ENCODE results near the gene EIF2A.

- TF ChIP-seq POLR2A (IDR thresholded peaks at IDR 0.05; ENCODE audit: low read length) (no peak), GATA1 (IDR thresholded peaks at IDR 0.05; ENCODE audit: low read depth, low read length) (no peak)
These were observed 64.2 kb downstream of the EIF2A start for GRCh38 chr3:150610785-150611184.
